Pons (tissue), 1 donor: Measurements from ENCODE around the gene HDAC4.
"Not testable (repeated sequence)": the region's sequence is repeated elsewhere in the genome, so short reads cannot be mapped to it uniquely, and the experiment has no call there.

Experiments used
- DNase-seq: peaks from one replicate; pipeline ENCODE4 v3.0.0-alpha.2; 2016; ENCODE audit warnings: low spot score

HDAC4 gene

DNA sequence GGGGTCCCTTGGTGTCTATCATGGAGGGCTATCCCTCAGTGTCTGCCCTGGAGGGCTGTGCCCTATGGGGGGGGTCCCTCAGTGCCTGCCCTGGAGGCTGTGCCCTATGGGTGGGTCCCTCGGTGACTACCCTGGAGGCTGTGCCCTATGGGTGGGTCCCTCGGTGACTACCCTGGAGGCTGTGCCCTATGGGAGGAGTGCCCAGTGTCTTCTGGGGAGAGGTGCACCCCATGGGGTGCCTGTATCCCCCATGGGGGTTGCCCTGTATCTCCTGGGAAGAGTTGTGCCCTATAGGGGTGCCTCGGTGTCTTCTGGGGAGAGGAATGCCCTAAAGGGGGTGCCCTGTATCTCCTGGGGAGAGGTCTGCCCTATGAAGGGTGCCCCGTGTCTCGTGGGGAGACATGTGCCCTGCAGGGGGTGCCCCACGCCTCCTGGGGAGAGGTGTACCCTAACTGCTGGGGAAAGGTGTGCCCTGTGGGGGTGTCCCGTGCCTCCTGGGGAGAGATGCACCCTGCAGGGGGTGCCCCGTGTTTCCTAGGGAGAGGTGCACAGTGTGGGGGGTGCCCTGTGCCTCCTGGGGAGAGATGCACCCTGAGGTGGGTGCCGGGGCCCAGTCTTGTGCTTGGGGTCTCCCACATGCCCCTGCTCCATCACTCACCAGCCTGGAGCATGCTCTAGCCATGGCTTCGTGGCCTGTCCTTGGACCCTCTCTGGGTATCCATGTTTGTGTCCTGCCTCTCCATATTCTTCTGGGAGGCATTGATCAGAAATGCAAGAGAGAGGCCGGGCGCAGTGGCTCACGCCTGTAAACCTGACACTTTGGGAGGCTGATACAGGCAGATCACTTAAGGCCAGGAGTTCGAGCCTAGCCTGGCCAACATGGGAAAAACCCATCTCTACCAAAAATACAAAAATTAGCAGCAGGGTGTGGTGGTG, 215.6 kb downstream of the HDAC4 start:
- DNase-seq = no peak

DNA sequence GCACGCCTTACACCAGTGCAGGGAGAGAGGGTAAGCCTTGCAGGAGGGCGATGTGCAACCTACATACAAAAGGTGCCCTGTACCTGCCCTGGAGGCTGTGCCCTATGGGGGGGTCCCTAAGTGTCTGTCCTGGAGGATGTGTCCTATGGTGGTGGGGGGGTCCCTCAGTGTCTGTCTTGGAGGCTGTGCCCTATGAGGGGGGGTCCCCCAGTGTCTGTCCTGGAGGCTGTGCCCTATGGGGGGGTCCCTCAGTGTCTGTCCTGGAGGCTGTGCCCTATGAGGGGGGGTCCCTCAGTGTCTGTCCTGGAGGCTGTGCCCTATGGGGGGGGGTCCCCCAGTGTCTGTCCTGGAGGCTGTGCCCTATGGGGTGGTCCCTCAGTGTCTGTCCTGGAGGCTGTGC, 216.6 kb downstream of the HDAC4 start:
- DNase-seq = no peak

- no peak for DNase-seq
These were observed 217.6 kb downstream of the HDAC4 start for GRCh38 chr2:239182981-239183791.

GRCh38 chr2:239181903-239182581, 218.8 kb downstream of the HDAC4 start:
- DNase-seq = no peak

DNA sequence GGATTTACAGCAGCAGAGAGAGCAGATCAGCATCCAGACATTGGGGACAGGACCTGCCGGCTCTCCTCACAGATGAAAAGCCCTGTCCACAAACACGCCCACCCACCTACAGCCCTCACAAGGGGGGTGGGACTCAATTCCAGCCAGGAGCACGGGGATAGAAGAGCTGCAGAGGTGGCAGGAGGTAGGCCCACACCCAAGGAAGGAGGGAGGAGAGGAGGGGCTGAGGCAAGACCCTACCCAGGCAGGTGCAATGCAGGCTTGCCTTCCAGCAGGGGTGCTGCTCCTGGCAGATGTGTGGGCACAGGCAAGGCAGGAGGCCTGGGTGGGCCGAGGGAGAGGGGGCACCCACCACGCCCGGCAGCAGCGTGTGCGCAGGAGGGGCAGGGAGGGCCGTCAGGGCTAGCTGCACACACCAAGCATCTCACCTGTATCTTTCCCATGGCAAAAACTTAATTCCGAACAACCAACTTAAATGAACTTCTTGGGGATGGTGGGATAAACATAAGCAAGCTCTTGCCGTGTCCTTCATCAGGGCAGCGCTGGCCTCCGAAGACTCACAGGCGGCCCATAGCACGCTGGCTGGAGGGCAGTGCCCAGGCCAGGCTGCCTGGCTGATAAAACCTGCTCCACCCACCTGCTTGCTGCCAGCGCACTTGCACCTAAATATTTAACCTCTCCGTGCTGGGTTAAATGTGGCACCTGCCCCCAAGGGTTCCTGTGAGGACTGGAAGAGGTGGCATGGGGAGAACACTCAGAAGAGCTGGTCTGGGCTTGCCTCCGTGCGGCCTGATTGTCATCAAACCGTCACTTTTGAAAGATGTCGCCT, 219.5 kb downstream of the HDAC4 start:
- DNase-seq = no peak

GRCh38 chr2:239180526-239181073, 220.2 kb downstream of the HDAC4 start:
- DNase-seq = no peak

DNA sequence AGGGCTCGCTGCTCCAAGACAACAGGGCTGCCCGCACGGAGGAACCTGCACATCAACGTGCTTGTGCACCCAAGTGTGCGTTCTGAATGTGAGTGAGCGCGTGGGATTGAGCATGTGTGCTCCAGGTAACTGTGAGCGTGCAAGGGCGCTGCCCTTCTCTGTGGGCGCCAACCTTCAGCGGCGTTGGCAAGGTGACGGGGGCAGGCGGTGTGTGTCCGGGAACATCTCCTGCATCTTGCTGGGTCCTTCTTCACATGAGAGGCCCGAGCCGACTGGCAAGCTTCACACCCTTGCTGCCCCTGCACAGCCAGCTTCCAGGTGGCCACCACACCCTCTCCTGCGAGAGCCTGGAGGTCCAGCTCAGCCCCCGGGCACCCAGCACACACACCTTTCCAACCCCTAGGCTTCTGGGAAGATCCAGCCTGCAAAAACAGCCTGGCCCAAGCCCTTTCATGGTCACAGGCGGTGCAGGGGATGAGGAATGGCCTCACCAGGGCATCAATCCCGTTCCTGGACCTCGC, 220.9 kb downstream of the HDAC4 start:
- no peak for DNase-seq

DNA sequence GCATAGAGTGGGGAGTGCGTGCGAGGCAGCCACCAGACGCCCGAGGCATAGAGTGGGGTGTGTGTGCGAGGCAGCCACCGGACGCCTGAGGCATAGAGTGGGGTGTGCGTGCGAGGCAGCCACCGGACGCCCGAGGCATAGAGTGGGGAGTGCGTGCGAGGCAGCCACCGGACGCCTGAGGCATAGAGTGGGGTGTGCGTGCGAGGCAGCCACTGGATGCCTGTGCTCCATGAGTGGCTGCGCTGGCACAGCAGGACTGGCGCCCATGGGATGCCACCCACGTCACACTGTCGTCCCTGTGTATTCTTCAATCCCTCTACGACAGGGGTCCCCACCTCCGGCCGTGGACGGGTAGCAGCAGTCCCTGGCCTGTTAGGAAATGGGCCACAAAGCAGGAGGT, 221.9 kb downstream of the HDAC4 start:
- DNase-seq = no peak

DNA sequence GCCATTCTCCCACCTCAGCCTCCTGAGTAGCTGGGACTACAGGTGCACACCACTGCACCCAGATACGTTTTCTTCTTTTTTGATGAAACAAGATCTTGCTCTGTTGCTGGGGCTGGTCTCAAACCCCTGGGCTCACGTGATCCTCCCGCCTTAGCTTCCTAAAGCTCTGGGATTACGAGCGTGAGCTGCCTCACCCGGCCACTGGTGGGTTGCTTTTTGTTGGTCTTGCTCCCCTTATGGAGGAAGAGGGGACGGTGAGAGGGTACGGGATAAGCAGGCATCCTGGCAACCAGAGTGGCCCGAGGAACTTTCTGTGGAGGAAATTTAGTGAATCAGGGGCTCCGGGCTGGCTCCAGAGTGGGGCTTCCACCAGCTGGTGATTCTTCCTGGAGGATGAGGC, 222.3 kb downstream of the HDAC4 start:
- DNase-seq = no peak

DNA sequence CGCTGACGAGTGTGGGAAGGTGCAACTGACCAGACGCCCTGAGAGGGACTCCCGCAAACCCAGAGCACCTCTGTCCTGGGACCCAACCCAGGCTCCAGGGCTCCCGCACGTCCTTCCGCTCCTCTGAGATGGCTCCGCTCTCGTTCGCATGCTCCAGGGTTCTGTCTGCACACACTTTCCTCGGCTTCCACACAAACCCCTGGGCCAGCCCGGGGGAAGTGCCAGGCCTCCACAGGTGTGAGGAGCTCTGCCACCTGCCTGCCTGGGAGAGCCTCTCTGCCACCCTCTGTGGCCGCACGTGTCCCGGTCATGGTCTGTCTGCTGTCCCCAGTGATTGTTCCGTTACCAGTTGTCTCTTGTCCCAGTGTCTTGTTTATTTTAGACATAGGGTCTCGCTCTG, 222.9 kb downstream of the HDAC4 start:
- DNase-seq = no peak

- no peak for DNase-seq
These were observed 223.5 kb downstream of the HDAC4 start for GRCh38 chr2:239177325-239177724.

- not testable (repeated sequence) for DNase-seq
These were observed 224.5 kb downstream of the HDAC4 start for GRCh38 chr2:239176138-239176803.

DNA sequence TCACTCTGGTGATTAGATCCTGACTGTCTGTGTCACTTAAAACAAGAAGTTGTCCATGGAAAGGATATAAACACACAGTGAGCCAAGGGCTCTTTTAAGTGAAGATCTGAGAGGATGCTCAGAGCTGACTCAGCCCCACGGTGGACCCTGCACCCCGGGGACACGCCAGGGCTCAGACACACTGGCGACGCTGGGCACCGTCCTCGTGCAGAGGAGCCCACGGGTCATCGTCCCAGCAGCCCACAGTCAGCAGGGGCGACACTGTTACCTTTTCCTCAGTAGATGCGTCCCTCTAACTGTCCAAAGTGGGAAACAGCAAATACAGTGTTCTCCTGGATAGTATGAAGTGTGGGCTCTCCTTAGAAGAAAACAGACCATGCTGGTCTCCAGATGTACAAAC, 225.6 kb downstream of the HDAC4 start:
- DNase-seq = no peak

DNA sequence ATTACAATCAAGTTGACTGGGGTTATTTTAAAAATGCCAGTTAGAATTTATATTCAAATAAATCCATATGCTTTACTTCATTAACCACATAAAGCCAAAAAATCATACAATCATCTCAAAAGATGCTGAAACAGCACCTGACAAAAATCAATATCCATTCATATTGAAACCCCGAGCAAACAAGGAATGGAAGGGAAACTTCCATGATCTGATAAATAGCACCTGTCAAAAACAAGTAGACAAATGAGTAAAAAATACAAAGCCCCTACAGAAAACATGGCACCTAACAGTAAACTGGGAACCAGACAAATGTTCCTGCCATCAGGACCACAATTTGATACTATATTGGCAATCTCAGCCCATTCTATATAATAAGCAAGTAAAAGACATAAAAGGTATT, 227.5 kb downstream of the HDAC4 start:
- DNase-seq = no peak

- no peak for DNase-seq
These were observed 229.2 kb downstream of the HDAC4 start for GRCh38 chr2:239171643-239172042.

GRCh38 chr2:239169311-239170048, 231.3 kb downstream of the HDAC4 start:
- no peak for DNase-seq

DNA sequence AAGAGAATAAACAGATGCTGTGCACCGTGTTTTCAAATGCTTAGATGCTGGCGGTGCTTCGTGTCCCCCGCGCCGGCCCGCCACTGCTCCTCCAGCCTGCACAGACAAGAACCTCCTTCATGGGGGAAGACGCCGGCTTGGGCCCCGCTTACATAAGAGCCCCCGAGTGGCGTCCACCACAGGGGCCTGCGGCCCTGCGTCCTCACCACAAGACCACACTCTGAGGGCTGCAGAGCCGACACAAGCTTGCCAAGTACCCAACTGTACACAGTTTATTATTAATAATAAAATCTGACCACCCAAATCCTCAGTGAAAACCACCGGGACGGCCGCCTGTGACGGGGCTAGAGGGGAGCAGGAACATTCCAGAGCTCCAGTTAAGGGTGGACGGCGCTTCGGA, 232.2 kb downstream of the HDAC4 start:
- no peak for DNase-seq

DNA sequence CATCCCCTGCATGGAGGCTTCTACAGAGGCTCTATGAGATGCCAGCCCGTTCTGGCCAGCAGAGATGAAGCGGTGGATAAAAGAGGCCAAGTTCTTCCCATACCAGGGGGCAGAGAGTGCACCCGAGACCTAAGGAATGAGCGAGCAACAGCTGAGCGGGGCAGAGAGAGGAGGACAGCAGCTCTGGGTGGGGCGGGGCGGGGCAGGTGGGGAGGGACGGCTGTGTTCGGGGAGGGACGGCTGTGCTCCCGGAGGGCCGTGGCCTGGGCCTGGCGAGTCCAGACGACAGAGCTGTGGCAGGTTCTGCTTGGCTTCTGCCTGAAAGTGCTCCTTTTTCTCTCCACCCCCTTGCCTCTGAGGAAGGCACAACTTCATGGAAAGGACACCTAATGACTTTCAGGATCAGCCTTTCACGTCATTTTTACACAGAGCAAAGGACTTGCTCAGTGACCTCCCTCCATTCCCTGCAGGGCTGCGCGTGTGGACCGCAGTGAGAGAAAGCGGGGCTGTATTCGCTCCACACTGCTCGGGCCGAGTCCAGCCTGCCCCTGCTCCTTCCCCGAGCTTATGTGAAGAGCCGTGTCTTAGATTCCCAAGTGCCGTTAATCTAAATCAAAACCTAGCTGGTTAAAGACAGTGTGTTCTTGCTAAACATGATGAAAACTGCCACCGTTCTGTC, 232.9 kb downstream of the HDAC4 start:
- no peak for DNase-seq

GRCh38 chr2:239167011-239167673, 233.7 kb downstream of the HDAC4 start:
- DNase-seq = no peak
